C4-2B (cell line): ENCODE results near the gene B4GALNT4.
"Not testable (repeated sequence)": the region's sequence is repeated elsewhere in the genome, so short reads cannot be mapped to it uniquely, and the experiment has no call there.

ENCODE experiments used
- H3K27ac ChIP-seq: fragments of 450-650 bp; 2 replicates; pipeline ENCODE4 v1.5.1; 2017
- CTCF ChIP-seq: fragments of 450-650 bp; conservative IDR thresholded peaks from 2 replicates; pipeline ENCODE4 v1.5.1; 2017; ENCODE audit warnings: mild to moderate bottlenecking
- ZFX ChIP-seq: fragments of 450-650 bp; IDR thresholded peaks from 2 replicates; pipeline ENCODE4 v1.6.1; 2017

Gene B4GALNT4

GRCh38 chr11:332651-333480 is 36.4 kb upstream of the B4GALNT4 start:
- TF ChIP-seq ZFX (no peak), CTCF (no peak)
- no peak overlapping the region for H3K27ac ChIP-seq

- not testable (repeated sequence) for H3K27ac ChIP-seq
Observed at GRCh38 chr11:333616-334263, 35.6 kb upstream of the B4GALNT4 start.

DNA sequence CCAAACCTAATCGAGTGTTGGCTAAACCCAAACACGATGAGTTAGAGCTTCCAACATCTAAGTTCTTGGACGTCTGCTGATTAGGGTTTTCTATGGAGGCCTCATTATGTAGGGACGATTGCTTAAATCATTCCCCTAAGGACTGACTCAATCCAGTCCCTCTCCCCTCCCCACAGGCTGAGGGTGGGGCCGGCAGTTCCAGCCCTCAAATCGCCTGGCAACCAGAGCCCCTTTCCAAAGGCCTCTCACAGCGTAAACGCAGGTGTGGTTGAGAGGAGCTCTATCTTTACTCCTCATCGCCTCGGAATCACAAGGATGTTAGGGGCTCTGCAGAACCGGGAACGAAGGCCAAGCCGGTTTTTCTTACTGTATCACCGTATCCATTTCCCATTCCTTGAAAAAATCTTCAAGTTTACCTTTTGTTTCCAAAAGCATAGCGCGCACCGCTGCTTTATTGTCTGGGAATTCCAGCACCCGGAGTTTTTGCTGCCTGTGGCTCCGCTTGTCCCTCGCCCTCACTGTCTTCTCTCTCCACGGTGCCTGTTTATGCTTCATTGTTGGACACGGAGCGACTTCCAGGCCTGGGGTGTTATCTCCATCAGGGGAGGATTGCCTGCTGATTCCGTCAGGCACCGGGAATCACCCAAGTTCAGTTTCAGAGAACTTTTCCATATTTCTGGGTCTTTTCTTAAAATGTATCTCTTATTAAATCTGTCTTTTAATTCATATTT is 34.9 kb upstream of the B4GALNT4 start:
- H3K27ac ChIP-seq, result no peak overlapping the region
- TF ChIP-seq CTCF (no peak), ZFX (no peak)

- TF ChIP-seq CTCF (no peak), ZFX (no peak)
- H3K27ac ChIP-seq, result no peak overlapping the region
Observed at GRCh38 chr11:335779-336658, 33.3 kb upstream of the B4GALNT4 start.

GRCh38 chr11:336659-337198 is 32.6 kb upstream of the B4GALNT4 start:
- TF ChIP-seq CTCF (no peak), ZFX (no peak)
- H3K27ac ChIP-seq, result no peak overlapping the region

- H3K27ac ChIP-seq, result no peak overlapping the region
- TF ChIP-seq CTCF (no peak), ZFX (no peak)
Observed at GRCh38 chr11:337711-338110, 31.6 kb upstream of the B4GALNT4 start.

- no peak overlapping the region for H3K27ac ChIP-seq
Observed at GRCh38 chr11:339963-340362, 29.3 kb upstream of the B4GALNT4 start.

More at GRCh38 chr11:339963-340362, 29.3 kb upstream of the B4GALNT4 start:
- TF ChIP-seq ZFX, result no peak
- TF ChIP-seq CTCF, result no peak
